ENCODE results near the gene PCDHA3.
"Not testable (repeated sequence)": the region's sequence is repeated elsewhere in the genome, so short reads cannot be mapped to it uniquely, and the experiment has no call there.

PCDHA3 gene

DNA sequence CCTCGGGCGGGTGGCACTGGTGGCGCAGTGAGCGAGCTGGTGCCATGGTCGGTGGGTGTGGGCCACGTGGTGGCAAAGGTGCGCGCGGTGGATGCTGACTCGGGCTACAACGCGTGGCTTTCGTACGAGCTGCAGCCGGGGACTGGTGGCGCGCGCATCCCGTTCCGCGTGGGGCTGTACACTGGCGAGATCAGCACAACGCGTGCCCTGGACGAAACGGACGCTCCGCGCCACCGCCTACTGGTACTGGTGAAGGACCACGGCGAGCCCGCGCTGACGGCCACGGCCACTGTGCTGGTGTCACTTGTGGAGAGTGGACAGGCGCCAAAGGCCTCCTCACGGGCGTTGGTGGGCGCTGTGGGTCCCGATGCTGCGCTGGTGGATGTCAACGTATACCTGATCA lies 8.0 kb downstream of the PCDHA3 start:
- no peak for DNase-seq (ENCODE audit: low read depth in 2 of 2, low spot score in 1 of 2)

GRCh38 chr5:140821375-140822280 lies 20.8 kb downstream of the PCDHA3 start, which contains the start of gene PCDHA5:
PCDHA5 (plus strand) TSS chr5:140821613.
- no peak for DNase-seq (ENCODE audit: low read depth in 2 of 2, low spot score in 1 of 2)

DNA sequence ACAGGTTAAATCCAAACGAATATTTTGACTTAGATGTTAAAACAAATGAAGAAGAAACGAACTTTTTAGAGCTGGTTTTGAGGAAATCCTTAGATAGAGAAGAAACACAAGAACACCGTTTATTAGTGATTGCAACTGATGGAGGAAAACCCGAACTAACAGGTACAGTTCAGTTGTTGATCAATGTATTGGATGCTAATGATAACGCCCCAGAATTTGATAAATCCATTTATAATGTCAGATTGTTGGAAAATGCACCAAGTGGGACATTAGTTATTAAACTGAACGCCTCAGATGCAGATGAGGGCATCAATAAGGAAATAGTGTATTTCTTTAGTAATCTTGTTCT lies 21.4 kb downstream of the PCDHA3 start:
- no peak for DNase-seq (ENCODE audit: low read depth in 2 of 2, low spot score in 1 of 2)

DNA sequence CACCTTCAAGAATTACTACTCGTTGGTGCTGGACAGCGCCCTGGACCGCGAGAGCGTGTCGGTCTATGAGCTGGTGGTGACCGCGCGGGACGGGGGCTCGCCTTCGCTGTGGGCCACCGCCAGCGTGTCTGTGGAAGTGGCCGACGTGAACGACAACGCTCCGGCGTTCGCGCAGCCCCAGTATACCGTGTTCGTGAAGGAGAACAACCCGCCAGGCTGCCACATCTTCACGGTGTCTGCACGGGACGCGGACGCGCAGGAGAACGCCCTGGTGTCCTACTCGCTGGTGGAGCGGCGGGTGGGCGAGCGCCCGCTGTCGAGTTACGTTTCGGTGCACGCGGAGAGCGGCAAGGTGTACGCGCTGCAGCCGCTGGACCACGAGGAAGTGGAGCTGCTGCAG lies 22.1 kb downstream of the PCDHA3 start:
- DNase-seq (ENCODE audit: low read depth in 2 of 2, low spot score in 1 of 2) = not testable (repeated sequence)

- no peak for DNase-seq (ENCODE audit: low read depth in 2 of 2, low spot score in 1 of 2)
These were observed 22.6 kb downstream of the PCDHA3 start for GRCh38 chr5:140823475-140823874.

DNA sequence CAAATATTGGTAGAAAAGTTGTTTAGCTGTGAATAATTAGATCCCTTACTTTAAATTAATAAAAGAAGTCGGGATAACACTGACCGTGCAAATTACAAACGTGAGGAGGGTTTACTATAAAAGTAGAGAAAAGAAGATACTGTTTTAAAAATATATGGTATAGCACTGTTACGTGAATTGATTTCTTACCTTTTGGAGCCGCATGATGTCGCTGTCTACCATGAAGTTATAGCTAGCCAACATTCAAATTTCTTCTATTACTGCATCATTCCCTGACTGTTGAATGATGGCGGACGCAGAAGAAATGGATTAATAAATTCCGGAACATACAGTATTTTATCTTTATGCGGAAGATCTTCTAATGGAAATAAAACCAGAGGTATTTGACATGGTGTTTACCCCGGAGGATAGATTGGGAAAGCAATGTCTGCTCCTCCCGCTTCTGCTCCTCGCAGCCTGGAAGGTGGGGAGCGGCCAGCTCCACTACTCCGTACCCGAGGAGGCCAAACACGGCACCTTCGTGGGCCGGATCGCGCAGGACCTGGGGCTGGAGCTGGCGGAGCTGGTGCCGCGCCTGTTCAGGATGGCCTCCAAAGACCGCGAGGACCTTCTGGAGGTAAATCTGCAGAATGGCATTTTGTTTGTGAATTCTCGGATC lies 27.0 kb downstream of the PCDHA3 start, which contains the start of gene PCDHA6:
Gene PCDHA6, plus strand, starts transcription at position 257 of the 658 bp plus-strand sequence. Its CDS starts 132 bp downstream, at position 389.
- no peak for DNase-seq (ENCODE audit: low read depth in 2 of 2, low spot score in 1 of 2)

GRCh38 chr5:140828362-140828737 lies 27.5 kb downstream of the PCDHA3 start:
- DNase-seq (ENCODE audit: low read depth in 2 of 2, low spot score in 1 of 2) = no peak

DNA sequence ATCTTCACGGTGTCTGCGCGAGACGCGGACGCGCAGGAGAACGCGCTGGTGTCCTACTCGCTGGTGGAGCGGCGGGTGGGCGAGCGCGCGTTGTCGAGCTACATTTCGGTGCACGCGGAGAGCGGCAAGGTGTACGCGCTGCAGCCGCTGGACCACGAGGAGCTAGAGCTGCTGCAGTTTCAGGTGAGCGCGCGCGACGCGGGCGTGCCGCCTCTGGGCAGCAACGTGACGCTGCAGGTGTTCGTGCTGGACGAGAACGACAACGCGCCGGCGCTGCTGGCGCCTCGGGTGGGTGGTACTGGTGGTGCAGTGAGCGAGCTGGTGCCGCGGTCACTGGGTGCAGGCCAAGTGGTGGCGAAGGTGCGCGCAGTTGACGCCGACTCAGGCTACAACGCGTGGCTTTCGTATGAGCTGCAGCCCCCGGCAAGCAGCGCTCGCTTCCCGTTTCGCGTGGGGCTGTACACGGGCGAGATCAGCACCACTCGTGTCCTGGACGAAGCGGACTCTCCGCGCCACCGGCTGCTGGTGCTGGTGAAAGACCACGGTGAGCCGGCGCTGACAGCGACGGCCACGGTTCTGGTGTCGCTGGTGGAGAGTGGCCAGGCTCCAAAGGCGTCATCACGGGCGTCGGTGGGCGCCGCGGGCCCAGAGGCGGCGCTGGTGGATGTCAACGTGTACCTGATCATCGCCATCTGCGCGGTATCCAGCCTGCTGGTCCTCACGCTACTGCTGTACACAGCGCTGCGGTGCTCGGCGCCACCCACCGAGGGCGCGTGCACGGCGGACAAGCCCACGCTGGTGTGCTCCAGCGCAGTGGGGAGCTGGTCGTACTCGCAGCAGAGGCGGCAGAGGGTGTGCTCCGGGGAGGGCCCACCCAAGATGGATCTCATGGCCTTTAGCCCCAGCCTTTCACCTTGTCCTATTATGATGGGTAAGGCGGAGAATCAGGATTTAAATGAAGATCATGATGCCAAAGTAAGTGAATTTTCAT lies 28.9 kb downstream of the PCDHA3 start:
- DNase-seq (ENCODE audit: low read depth in 2 of 2, low spot score in 1 of 2) = not testable (repeated sequence)

DNA sequence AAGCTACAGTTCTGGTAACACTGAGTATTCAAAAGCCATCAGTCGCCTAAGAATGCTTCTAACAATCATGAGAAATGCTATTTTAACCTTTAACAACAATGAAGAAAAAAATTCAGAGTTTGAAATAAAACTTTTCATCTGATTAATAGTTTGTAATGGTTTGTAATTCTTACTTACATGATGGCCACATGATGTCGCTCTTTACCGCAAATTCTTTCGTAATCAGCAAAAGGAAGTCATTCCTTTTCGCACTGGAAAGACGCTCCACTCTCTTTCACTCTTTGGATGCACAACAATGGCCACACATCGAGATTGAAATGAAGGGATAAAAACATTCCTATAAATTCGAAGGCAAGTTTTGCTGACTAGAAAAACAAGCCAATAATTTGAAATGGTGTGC lies 33.1 kb downstream of the PCDHA3 start, which contains the start of gene PCDHA7:
Gene PCDHA7, plus strand, starts transcription at position 277 of the 400 bp plus-strand sequence. Its CDS starts 115 bp downstream, at position 392.
- DNase-seq (ENCODE audit: low read depth in 2 of 2, low spot score in 1 of 2) = no peak

DNA sequence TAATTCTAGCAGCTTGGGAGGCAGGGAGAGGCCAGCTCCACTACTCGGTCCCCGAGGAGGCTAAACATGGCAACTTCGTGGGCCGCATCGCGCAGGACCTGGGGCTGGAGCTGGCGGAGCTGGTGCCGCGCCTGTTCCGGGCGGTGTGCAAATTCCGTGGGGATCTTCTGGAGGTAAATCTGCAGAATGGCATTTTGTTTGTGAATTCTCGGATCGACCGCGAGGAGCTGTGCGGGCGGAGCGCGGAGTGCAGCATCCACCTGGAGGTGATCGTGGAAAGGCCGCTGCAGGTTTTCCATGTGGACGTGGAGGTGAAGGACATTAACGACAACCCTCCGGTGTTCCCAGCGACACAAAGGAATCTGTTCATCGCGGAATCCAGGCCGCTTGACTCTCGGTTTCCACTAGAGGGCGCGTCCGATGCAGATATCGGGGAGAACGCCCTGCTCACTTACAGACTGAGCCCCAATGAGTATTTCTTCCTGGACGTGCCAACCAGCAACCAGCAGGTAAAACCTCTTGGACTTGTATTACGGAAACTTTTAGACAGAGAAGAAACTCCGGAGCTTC lies 33.7 kb downstream of the PCDHA3 start:
- DNase-seq (ENCODE audit: low read depth in 2 of 2, low spot score in 1 of 2) = not testable (repeated sequence)

GRCh38 chr5:140835622-140836510 lies 35.0 kb downstream of the PCDHA3 start:
- DNase-seq (ENCODE audit: low read depth in 2 of 2, low spot score in 1 of 2) = no peak

DNA sequence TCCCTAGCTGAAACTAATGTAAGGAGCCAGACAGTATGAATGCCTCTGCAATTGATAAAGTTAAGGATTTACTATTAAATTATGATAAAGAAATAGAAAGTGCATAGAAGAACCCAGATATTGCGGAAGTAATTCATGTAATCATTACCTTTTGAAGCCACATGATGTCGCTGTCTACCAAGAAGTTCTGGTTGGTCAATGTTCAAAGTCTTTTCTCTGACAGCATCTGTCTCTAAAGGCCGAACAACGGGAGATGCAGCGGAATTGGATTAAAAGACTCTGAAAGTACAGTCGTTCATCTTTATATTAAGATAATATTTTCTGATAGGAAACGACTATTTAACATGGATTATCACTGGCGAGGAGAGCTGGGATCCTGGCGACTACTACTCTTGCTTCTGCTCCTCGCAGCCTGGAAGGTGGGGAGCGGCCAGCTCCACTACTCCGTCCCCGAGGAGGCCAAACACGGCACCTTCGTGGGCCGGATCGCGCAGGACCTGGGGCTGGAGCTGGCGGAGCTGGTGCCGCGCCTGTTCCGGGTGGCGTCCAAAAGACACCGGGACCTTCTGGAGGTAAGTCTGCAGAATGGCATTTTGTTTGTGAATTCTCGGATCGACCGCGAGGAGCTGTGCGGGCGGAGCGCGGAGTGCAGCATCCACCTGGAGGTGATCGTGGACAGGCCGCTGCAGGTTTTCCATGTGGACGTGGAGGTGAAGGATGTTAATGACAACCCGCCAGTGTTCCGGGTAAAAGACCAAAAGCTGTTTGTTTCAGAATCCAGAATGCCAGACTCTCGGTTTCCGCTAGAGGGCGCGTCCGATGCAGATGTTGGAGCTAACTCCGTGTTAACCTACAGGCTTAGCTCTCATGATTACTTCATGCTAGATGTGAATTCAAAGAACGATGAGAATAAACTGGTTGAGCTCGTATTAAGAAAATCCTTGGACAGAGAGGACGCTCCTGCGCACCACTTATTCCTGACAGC lies 40.4 kb downstream of the PCDHA3 start, which contains the start of gene PCDHA8:
Gene PCDHA8, plus strand, starts transcription at position 210 of the 985 bp plus-strand sequence. Its CDS starts 135 bp downstream, at position 345.
- DNase-seq (ENCODE audit: low read depth in 2 of 2, low spot score in 1 of 2) = no peak

DNA sequence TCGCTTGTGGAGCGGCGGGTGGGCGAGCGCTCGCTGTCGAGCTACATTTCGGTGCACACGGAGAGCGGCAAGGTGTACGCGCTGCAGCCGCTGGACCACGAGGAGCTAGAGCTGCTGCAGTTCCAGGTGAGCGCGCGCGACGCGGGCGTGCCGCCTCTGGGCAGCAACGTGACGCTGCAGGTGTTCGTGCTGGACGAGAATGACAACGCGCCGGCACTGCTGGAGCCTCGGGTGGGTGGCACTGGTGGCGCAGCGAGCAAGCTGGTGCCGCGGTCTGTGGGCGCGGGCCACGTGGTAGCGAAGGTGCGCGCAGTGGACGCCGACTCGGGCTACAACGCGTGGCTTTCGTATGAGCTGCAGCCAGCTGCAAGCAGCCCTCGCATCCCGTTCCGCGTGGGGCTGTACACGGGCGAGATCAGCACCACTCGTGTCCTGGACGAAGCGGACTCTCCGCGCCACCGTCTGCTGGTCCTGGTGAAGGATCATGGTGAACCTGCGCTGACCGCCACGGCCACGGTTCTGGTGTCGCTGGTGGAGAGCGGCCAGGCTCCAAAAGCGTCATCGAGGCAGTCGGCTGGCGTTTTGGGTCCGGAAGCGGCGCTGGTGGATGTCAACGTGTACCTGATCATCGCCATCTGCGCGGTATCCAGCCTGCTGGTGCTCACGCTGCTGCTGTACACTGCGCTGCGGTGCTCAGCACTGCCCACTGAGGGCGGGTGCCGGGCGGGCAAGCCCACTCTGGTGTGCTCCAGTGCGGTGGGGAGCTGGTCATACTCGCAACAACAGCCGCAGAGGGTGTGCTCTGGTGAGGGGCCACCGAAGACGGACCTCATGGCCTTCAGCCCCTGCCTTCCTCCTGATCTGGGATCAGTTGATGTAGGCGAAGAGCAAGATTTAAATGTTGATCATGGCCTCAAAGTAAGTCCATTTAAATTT lies 42.2 kb downstream of the PCDHA3 start:
- no peak for DNase-seq (ENCODE audit: low read depth in 2 of 2, low spot score in 1 of 2)

GRCh38 chr5:140848139-140849102 lies 47.6 kb downstream of the PCDHA3 start, which contains the start of gene PCDHA9:
PCDHA9 (plus strand) TSS chr5:140848382; CDS start chr5:140848496, 114 bp downstream.
- DNase-seq (ENCODE audit: low read depth in 2 of 2, low spot score in 1 of 2) = not testable (repeated sequence)

DNA sequence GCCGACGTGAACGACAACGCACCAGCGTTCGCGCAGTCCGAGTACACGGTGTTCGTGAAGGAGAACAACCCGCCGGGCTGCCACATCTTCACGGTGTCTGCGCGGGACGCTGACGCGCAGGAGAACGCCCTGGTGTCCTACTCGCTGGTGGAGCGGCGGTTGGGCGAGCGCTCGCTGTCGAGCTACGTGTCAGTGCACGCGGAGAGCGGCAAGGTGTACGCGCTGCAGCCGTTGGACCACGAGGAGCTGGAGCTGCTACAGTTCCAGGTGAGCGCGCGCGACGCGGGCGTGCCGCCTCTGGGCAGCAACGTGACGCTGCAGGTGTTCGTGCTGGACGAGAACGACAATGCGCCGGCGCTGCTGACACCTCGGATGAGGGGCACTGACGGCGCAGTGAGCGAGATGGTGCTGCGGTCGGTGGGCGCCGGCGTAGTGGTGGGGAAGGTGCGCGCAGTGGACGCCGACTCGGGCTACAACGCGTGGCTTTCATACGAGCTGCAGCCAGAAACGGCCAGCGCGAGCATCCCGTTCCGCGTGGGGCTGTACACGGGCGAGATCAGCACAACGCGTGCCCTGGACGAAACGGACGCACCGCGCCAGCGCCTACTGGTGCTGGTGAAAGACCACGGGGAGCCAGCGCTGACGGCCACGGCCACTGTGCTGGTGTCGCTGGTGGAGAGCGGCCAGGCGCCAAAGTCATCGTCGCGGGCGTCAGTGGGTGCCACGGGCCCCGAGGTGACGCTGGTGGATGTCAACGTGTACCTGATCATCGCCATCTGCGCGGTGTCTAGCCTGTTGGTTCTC lies 49.2 kb downstream of the PCDHA3 start:
- not testable (repeated sequence) for DNase-seq (ENCODE audit: low read depth in 2 of 2, low spot score in 1 of 2)
